HG02623 (cell line): Measurements from ENCODE around the gene AKR1A1.
"Not testable (repeated sequence)": the region's sequence is repeated elsewhere in the genome, so short reads cannot be mapped to it uniquely, and the experiment has no call there.

Experiments
- ATAC-seq: cut with Tn5 transposase; IDR thresholded peaks from one replicate; pipeline ENCODE4 v1.9.1; 2021; ENCODE audit warnings: moderate library complexity; ENCODE audit not compliant: unreplicated experiment

Gene AKR1A1

GRCh38 chr1:45569571-45569961 lies 18.9 kb downstream of the AKR1A1 start:
- no peak for ATAC-seq

- ATAC-seq, result no peak
Measured at GRCh38 chr1:45569962-45570581, 19.4 kb downstream of the AKR1A1 start.

- ATAC-seq, result no peak
Measured at GRCh38 chr1:45570631-45571030, 20.0 kb downstream of the AKR1A1 start.

- ATAC-seq, result no peak
Measured at GRCh38 chr1:45573231-45573804, 22.7 kb downstream of the AKR1A1 start.

- no peak for ATAC-seq
Measured at GRCh38 chr1:45574105-45574626, 23.5 kb downstream of the AKR1A1 start.

- ATAC-seq, result peak; percentile 77
Measured at GRCh38 chr1:45583264-45583665, 32.6 kb downstream of the AKR1A1 start.

GRCh38 chr1:45583666-45584350 lies 33.2 kb downstream of the AKR1A1 start, which contains the start of gene NASP:
Gene NASP (plus strand): TSS chr1:45584041. CDS start chr1:45584147, 106 bp downstream.
- peak; percentile 37 for ATAC-seq

GRCh38 chr1:45584351-45585109 lies 33.9 kb downstream of the AKR1A1 start:
- ATAC-seq, result peak; percentile 35

- ATAC-seq, result no peak
Measured at GRCh38 chr1:45585110-45585426, 34.4 kb downstream of the AKR1A1 start.

GRCh38 chr1:45585496-45586075 lies 35.0 kb downstream of the AKR1A1 start:
- no peak for ATAC-seq

GRCh38 chr1:45586769-45587168 lies 36.1 kb downstream of the AKR1A1 start:
- no peak for ATAC-seq

GRCh38 chr1:45589861-45590260 lies 39.2 kb downstream of the AKR1A1 start:
- no peak for ATAC-seq

- no peak for ATAC-seq
Measured at GRCh38 chr1:45594412-45594811, 43.8 kb downstream of the AKR1A1 start.

GRCh38 chr1:45596765-45597164 lies 46.1 kb downstream of the AKR1A1 start:
- not testable (repeated sequence) for ATAC-seq

GRCh38 chr1:45604239-45604638 lies 53.6 kb downstream of the AKR1A1 start:
- no peak for ATAC-seq

GRCh38 chr1:45607404-45608074 lies 56.9 kb downstream of the AKR1A1 start:
- no peak for ATAC-seq

GRCh38 chr1:45608175-45609156 lies 57.8 kb downstream of the AKR1A1 start:
- ATAC-seq, result no peak

GRCh38 chr1:45610589-45611226 lies 60.1 kb downstream of the AKR1A1 start:
- ATAC-seq, result no peak
